ENCODE results near the gene RPS15. TPM values are rescaled to one million over a fixed set of nuclear protein-coding genes. Genes with fewer than 3 reads are reported as not detected.

The RPS15 gene
- polyA plus RNA-seq, 1 of the 3 experiments (the other 2 are of a cell fraction) = 3,749 TPM

DNA sequence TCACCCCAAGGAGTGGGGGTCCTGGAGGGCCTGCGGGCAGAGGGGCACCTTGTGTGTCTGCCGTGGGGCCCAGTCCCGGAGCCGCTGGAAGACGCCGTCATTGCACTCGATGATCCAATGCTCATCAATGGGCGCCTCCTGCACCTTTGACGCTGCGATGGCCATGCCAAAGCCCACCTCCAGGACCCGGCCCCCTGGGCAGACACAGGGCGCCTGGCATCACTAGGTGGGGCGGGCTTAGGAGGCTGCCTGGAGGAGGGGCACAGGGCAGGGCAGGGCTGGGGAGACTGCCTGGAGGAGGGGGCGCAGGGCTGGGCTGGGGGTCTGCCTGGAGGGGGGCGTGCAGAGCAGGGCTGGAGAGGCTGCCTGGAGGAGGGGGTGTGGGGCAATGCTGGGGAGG, 38.5 kb upstream of the RPS15 start (continued):
- TF ChIP-seq FOXM1 (IDR thresholded peaks at IDR 0.05; ENCODE audit: low read depth) (no peak), RFX5 (IDR thresholded peaks at IDR 0.05; ENCODE audit: low read length) (no peak), SIN3A (IDR thresholded peaks at IDR 0.05; ENCODE audit: borderline replicate concordance, low read depth, low read length) (no peak), MEF2A (IDR thresholded peaks at IDR 0.05; ENCODE audit: borderline replicate concordance, low read depth) (no peak)

DNA sequence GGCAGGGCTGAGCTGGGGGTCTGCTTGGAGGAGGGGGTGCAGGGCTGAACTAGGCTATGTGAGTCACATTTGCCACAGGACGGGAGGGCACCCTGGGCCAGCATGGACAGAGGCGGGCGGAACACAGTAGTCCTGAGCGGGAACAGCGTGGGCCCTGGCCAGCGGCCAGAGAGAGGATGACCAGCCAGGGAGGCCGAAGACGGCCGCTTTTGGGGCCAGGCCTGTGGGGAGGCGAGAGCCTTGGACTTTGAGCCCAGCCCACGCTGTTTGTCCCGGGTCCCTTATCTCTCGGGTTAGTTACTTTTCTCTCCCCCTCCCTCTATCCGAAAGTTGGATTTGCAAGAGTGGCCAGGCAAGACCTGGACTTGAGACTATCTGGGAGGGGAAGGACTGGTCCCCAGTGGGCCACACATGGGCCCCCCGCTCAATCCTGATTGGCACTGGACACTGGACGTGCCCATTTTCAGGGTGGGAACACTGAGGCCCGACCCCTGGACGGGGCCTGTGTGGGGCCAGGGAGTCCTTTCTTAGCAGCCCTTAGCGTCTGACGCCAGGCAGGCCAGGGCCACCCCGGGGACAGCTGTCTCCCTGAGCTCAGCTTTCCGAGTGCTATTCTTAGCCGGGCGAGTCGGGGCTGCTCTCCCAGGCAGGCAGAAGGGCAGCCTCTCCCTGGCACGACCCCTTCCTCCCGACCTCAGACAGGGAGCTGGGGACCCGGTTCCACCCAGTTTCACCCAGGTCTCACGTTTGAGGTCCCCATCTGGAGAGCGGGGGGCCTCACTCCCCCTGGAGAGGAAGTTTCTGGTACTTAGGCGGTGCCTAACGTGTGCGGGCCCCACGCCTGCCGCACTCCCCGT, 37.7 kb upstream of the RPS15 start:
- no peaks in the 10 kb centered on the region for H3K9me3 ChIP-seq
- peaks cover 12% of the 10 kb centered on the region; the same call in 1 of the 2 replicates for H3K79me2 ChIP-seq (ENCODE audit: insufficient read depth)
- H3K9me2 ChIP-seq = no peaks in the 10 kb centered on the region
- ChIA-PET CTCF (interaction anchor here (0.7 to 1.2 kb wide), 2 partner anchors 89 to 125 kb away, joined by 3 to 4 read pairs; no protein-coding TSS in a partner anchor), POLR2A (no interaction called here)
- H4K20me1 ChIP-seq (ENCODE audit: insufficient read depth) = no peaks in the 10 kb centered on the region
- H3K4me2 ChIP-seq = peak overlapping the region; percentile 99
- peaks cover 7% of the 10 kb centered on the region for H3F3A ChIP-seq (replicated peaks; ENCODE audit: insufficient read depth)
- 52% methylated on average over 12 of the region's 36 CpGs for WGBS (ENCODE audit: low lambda C conversion rate)
- no peaks in the 10 kb centered on the region for H3K36me3 ChIP-seq (replicated peaks in 1 of 2; ENCODE audit: control insufficient read depth in 1 of 2, insufficient read depth in 2 of 2, low read length in 1 of 2)
- peaks cover 0 to 6% of the 10 kb centered on the region in 2 experiments; a peak in 1 of 4 replicates for H3K4me1 ChIP-seq (ENCODE audit: control insufficient read depth in 1 of 2, insufficient read depth in 2 of 2, low read depth in 1 of 2, low read length in 1 of 2)
- DNase-seq = peak; percentile 82
- H3K27me3 ChIP-seq (ENCODE audit: insufficient read depth) = no peaks in the 10 kb centered on the region
- peak overlapping the region; percentile 62 for H3K9ac ChIP-seq
- TF ChIP-seq YY1 (IDR thresholded peaks at IDR 0.05; ENCODE audit: low read depth) (no peak), RCOR1 (IDR thresholded peaks at IDR 0.05; ENCODE audit: low read length) (peak; percentile 62), GATA2 (CRISPR knock-in tag; IDR thresholded peaks at IDR 0.05) (no peak)
- H2AFZ ChIP-seq (ENCODE audit: low read depth) = peak overlapping the region; percentile 65; the same call in 1 of the 2 replicates
- H3K4me3 ChIP-seq (ENCODE audit: low read depth in 2 of 2, low read length in 1 of 2) = peak overlapping the region; percentile 75 to 79
- H3K27ac ChIP-seq (ENCODE audit: low read depth in 2 of 2, low read length in 1 of 2) = peak overlapping the region in 1 of 2 experiments; percentile 51; a peak in 1 of 4 replicates

DNA sequence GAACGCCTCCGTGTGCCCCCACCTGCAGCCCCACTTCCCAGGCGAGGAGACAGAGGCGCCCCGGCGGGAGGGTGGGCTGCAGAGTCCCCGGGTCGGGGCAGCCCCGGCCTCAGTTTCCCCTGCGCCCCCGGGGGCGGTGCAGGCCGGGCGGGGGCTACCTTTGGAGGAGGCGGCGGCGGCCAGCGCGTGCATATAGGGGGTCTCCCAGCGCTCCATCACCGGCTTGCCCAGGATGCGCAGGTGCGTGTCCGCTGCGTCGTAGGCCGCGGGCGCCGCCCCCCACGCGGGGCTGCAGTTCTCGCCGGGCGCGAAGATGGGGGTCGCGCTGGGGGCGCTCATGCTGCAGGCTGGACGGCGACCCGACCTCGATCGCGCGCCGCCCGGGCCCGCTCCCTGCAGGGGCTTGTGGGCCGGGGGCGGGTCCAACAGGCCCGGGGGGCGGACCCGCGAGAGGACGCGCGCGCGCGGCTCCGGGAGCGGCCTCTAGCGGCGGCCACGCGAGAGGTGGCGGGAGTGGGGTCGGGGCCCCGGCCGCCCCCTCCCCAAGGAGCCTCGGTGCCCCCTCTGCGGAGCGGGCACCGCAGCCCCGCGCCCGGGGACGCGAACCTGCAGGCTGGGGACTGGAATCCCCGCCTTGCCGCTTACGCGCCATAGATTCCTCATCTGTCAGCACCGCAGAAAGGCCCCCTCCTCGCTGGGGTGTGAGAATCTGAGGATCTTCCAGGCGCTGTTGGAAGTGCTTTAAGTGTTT, 36.9 kb upstream of the RPS15 start, which contains the start of gene GAMT:
GAMT (minus strand) TSS at position 405 of the 751 bp plus-strand sequence; CDS start at position 339, 66 bp downstream.
- peaks cover 0 to 6% of the 10 kb centered on the region in 2 experiments; a peak in 1 of 4 replicates for H3K4me1 ChIP-seq (ENCODE audit: control insufficient read depth in 1 of 2, insufficient read depth in 2 of 2, low read depth in 1 of 2, low read length in 1 of 2)
- H3K79me2 ChIP-seq (ENCODE audit: insufficient read depth) = peaks cover 12% of the 10 kb centered on the region; the same call in 1 of the 2 replicates
- peak; percentile 98 for DNase-seq
- peak within 1 kb of the TSS; percentile 65 for H3K9ac ChIP-seq
- H2AFZ ChIP-seq (ENCODE audit: low read depth) = peak within 1 kb of the TSS; percentile 93; the same call in 1 of the 2 replicates
- no peak for TF ChIP-seq RFX5 (IDR thresholded peaks at IDR 0.05; ENCODE audit: low read length)
- TF ChIP-seq FOXJ3 (CRISPR knock-in tag; IDR thresholded peaks at IDR 0.05) = no peak
- peak; percentile 82 for TF ChIP-seq CHD2 (IDR thresholded peaks at IDR 0.05; ENCODE audit: low read length, partially characterized antibody)
- peak; percentile 55 for TF ChIP-seq MXI1 (IDR thresholded peaks at IDR 0.05; ENCODE audit: low read depth, low read length)
- no peak for TF ChIP-seq TAF1 (IDR thresholded peaks at IDR 0.05; ENCODE audit: borderline replicate concordance, low read depth, low read length)
- peak; percentile 11; the same call in 1 of the 2 replicates for TF ChIP-seq NRF1 (IDR thresholded peaks at IDR 0.05; ENCODE audit: low read depth, low read length)
- TF ChIP-seq, protein P1, sequence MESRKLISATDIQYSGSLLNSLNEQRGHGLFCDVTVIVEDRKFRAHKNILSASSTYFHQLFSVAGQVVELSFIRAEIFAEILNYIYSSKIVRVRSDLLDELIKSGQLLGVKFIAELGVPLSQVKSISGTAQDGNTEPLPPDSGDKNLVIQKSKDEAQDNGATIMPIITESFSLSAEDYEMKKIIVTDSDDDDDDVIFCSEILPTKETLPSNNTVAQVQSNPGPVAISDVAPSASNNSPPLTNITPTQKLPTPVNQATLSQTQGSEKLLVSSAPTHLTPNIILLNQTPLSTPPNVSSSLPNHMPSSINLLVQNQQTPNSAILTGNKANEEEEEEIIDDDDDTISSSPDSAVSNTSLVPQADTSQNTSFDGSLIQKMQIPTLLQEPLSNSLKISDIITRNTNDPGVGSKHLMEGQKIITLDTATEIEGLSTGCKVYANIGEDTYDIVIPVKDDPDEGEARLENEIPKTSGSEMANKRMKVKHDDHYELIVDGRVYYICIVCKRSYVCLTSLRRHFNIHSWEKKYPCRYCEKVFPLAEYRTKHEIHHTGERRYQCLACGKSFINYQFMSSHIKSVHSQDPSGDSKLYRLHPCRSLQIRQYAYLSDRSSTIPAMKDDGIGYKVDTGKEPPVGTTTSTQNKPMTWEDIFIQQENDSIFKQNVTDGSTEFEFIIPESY (IDR thresholded peaks at IDR 0.05; ENCODE audit: borderline replicate concordance, low read depth) = peak; percentile 30; the same call in 1 of the 2 replicates
- peak; percentile 36; the same call in 1 of the 2 replicates for TF ChIP-seq POLR2AphosphoS5 (IDR thresholded peaks at IDR 0.05; ENCODE audit: low read depth, low read length)
- TF ChIP-seq, protein P2, sequence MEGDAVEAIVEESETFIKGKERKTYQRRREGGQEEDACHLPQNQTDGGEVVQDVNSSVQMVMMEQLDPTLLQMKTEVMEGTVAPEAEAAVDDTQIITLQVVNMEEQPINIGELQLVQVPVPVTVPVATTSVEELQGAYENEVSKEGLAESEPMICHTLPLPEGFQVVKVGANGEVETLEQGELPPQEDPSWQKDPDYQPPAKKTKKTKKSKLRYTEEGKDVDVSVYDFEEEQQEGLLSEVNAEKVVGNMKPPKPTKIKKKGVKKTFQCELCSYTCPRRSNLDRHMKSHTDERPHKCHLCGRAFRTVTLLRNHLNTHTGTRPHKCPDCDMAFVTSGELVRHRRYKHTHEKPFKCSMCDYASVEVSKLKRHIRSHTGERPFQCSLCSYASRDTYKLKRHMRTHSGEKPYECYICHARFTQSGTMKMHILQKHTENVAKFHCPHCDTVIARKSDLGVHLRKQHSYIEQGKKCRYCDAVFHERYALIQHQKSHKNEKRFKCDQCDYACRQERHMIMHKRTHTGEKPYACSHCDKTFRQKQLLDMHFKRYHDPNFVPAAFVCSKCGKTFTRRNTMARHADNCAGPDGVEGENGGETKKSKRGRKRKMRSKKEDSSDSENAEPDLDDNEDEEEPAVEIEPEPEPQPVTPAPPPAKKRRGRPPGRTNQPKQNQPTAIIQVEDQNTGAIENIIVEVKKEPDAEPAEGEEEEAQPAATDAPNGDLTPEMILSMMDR (IDR thresholded peaks at IDR 0.05) = peak; percentile 65
- H3K27me3 ChIP-seq (ENCODE audit: insufficient read depth) = no peaks in the 10 kb centered on the region
- H3K27ac ChIP-seq (ENCODE audit: low read depth in 2 of 2, low read length in 1 of 2) = peak within 1 kb of the TSS in 1 of 2 experiments; percentile 51; a peak in 1 of 4 replicates
- peak within 1 kb of the TSS; percentile 99 for H3K4me2 ChIP-seq
- WGBS (ENCODE audit: low lambda C conversion rate) = 13% methylated on average over 8 of the region's 87 CpGs
- H3K4me3 ChIP-seq (ENCODE audit: low read depth in 2 of 2, low read length in 1 of 2) = peak within 1 kb of the TSS; percentile 75 to 79
- H4K20me1 ChIP-seq (ENCODE audit: insufficient read depth) = no peaks in the 10 kb centered on the region
- H3F3A ChIP-seq (replicated peaks; ENCODE audit: insufficient read depth) = peaks cover 13% of the 10 kb centered on the region
- ChIA-PET POLR2A (no interaction called here), CTCF (interaction anchor here (0.7 to 1.3 kb wide), 3 partner anchors 90 to 126 kb away, joined by 3 to 8 read pairs (median 4); no protein-coding TSS in a partner anchor)
- no peaks in the 10 kb centered on the region for H3K9me2 ChIP-seq
- H3K36me3 ChIP-seq (replicated peaks in 1 of 2; ENCODE audit: control insufficient read depth in 1 of 2, insufficient read depth in 2 of 2, low read length in 1 of 2) = no peaks in the 10 kb centered on the region
- no peaks in the 10 kb centered on the region for H3K9me3 ChIP-seq

Measured in SK-N-SH (cell line).